NCI-H1048 (cell line): ENCODE results near the gene KCNH2.

Source experiments
- DNase-seq: peaks from one replicate; lab custom pipeline; 2025; lab: John Stamatoyannopoulos, UW

The KCNH2 gene

DNA sequence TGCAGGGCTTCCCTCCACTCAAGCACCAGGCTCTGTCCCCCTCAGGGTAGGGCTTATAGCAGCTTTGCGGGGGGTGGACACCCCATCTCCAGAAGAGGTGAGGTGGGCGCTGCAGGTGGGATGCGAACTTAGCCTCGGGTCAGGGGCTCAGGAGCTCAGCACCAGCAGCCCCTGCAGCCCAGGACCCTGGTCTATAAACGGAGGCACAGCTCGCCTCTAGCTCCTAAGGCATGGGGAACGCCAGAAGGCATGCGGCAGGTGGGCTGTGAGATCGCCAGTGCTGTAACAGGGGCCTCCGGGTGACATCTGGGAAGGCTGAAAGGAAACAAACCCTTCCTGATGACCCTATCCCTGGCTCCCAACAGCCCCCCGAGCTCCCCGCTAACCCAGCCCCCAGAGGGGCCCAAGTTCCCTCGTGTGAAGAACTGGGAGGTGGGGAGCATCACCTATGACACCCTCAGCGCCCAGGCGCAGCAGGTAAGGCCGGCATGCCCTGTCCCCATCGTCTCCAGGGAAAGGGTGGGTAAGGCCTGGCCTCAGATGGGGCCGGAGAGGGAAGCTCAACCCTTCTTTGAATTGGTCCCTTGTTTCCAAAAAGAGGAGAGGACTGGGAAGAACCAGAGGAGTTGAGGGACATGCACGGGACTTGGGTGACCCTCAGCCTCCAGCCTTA lies 16.9 kb upstream of the KCNH2 start:
- DNase-seq = no peak

DNA sequence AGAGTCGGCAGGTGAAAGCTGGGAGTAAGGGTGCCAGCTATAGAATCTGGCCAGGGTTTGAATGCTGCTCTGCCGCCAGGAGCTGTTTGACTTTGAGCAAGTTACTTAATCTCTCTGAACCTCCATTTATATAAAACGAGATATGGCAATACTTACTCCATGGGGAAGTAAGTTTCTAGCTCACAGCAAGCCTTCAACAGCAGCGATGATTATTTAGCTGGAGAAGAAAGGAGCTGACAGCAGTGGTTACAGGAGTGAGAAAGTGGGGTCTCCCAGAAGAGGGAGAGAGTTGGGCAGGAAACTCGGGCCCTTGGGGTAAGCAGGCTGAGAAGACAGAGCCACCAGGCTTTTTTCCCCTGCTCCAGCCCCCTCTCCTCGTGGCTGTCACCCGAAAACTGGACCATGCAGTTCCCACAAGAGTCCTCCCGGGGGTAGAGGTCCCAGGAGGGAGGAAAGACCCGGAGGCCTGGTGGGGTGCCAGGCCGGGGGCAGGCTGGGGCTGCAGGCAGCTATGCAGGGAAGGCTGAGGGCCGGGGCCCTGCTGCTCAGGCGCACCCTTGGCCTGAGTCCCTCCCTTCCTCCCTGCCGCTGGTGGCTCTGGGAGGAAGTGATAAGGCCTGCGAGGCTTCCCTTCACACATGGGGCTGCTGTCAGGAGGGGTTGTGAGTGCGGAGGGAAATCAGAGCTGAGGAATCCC lies 16.2 kb upstream of the KCNH2 start:
- DNase-seq = no peak

- DNase-seq = no peak
These were observed 15.4 kb upstream of the KCNH2 start for GRCh38 chr7:150993511-150993910.

DNA sequence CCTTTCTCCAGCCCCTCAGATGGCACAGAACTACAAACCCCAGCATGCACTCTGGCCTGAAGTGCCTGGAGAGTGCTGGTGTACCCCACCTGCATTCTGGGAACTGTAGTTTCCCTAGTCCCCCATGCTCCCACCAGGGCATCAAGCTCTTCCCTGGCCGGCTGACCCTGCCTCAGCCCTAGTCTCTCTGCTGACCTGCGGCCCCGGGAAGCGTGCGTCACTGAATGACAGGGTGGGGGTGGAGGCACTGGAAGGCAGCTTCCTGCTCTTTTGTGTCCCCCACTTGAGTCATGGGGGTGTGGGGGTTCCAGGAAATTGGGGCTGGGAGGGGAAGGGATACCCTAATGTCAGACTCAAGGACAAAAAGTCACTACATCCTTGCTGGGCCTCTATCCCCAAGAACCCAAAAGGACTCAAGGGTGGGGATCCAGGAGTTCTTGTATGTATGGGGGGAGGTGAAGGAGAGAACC lies 14.7 kb upstream of the KCNH2 start:
- no peak for DNase-seq

- DNase-seq = no peak
These were observed 14.0 kb upstream of the KCNH2 start for GRCh38 chr7:150992051-150992640.

DNA sequence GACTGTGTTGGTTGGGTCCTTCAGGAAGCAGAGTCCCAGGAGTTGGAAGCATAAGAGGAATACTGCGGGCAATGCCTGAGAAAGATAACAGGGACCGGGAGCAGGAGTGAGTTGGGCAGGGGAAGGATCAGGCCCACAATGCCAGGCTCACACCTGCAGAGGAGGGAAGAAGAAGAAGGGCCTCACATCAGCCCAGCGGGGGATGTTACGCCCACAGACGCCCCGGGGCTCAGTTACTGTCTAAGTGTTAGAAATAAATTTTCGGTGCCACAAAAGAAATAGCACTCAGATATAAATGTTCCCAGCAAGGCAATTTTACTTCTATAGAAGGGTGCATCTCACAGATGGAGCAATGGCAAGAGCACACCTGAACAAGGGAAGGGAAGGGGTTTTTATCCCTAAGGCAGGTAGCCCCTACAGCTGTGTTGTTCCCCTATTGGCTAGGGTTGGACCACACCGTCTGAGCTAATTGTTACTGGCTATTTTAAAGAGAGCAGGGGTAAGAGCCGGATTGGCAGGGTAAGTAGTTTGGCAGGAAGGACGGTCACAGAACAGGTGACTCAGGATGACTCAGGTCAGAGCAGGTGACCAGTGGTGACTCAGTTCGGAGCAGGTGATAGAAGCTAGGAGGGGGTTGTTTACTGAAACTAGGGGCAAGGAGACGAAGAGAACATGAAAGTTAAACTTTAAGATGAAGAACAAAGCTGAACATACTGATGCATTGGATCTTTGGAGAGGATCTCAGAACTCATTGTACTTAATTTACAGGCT lies 12.5 kb upstream of the KCNH2 start, which contains the start of gene NOS3:
TSS of gene NOS3 (plus strand) at position 602 of the 771 bp plus-strand sequence. CDS start 2,787 bp downstream, outside the sequence.
- no peak for DNase-seq

DNA sequence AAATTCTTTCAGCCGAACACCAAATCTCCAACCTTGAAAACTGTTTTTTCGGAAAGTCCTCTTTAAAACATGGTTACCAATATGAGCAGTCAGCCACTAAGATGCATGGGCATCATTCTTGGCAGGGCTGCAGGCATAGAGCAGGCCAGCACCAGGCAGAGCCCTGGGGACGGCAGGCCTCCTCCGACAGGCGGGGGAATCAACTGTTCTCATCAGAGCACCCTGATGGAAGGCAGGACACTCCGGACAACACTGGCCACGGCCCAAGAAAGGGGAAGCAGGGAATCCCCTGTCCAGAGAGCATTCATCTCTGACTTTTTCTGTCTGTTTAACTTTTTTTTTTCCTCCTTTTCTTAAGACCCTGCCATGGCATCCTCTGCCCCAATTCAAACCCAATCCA lies 11.3 kb upstream of the KCNH2 start:
- no peak for DNase-seq

DNA sequence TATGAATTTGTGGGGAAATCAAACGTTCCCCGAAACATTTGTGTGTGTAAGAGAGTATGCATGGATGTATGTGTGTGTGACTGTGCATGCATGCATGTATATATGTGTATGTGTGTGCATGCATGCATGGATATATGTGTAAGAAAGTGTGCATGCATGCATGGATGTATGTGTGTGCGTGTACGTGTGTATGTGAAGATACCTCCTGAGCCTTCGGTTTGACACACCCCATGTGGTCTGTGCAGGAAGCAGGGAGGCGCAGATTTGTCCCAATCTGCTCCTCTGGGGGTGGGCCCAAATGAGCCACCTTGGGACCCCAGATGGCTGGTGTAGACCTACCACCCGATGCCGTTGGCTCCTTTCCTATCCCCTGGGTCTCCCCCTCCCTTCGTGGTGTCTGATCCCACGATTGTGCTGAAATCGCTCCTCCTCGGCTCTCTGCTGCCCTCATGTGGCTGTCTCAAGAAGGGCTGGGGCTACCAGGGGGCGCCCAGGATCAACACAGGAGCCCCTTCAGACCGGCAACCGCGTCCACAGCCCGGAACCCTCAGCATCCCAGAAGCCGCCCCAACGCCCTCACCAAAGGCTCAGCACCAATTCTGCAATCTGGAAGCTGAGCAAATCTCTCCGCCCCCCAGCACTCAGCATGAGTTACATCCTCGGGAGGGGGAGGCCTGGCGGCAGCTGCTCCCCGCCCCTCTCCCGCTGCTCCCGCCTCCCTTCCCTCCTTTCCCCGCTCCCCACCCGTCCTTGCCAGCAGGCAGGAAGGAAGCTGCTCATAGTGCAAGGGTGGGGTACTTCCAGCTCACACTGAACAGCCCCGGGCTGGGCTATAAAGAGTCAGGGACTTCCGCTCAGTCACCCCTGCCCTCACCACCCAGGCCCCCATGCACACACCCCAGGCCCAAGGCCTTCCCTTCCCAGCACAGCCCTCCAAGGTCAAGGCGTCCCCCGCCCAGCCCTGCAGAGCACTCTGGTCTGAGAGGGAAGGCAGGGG lies 10.4 kb upstream of the KCNH2 start:
- DNase-seq = peak; percentile 11

- DNase-seq = no peak
These were observed 8.4 kb upstream of the KCNH2 start for GRCh38 chr7:150986556-150986955.

DNA sequence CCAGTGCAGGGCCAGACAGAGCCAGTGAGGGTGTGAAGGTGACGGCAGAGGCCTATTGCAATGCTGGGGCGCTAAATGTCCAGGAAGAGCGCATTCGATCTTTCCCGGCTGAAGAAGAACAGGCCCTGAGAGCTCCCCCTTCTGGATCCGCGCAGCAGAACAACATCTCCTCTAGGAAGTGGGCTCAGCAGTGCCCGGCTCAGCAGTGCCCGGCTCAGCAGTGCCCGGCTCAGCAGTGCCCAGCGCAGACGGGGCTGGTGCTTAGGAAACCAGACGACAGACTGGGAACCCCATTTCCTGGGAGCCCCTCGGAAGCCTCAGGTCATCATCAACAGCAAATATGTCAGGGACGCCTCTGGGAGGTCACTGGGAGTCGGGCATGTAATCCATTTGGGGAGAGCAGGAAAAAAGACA lies 8.0 kb upstream of the KCNH2 start:
- peak; percentile 11 for DNase-seq

DNA sequence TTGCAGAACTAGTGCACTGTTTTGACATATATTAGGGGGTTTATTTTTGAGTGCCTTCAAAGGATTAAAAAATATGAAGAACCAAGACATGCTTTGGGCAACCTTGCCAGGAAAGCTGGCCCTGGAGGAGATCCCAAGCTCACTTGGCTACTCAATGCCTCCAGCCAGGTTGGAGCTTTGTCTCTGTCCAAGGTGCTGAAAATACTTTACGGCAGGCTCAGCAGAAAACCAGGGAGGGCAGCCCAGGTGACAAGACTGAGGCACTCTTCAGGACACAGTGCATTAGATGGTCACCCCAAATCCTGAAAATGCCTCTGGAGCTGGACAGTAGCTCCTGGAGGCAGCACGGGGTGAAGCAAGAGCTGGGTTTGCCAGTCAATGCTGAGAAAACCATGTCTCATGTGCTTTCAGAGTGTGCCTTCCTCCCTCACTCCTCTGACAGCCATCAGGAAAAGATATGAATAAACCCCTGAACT lies 5.8 kb upstream of the KCNH2 start:
- DNase-seq = no peak

- DNase-seq = no peak
These were observed 4.2 kb upstream of the KCNH2 start for GRCh38 chr7:150982351-150982750.

GRCh38 chr7:150981644-150982043 lies 3.5 kb upstream of the KCNH2 start:
- DNase-seq = no peak

DNA sequence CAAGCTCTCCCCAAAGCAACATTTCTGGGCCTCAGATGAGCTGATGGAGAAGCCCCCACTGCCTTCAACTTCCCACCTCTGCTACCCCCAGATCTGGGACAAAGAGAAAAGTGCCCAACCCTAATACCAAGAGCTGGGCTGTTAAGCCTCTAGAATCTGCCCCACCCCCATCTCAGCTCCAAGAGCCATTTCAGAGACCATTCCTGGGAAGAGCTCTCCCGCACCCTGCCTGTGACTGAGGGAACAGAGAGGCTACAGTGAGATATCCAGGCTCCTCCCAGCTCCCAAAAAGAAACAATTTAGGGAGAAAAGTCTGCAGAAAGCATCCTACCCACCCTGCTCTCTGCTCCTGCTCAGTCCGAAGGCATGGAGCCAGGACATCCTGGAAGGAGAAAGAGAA lies 2.5 kb upstream of the KCNH2 start:
- DNase-seq = no peak

DNA sequence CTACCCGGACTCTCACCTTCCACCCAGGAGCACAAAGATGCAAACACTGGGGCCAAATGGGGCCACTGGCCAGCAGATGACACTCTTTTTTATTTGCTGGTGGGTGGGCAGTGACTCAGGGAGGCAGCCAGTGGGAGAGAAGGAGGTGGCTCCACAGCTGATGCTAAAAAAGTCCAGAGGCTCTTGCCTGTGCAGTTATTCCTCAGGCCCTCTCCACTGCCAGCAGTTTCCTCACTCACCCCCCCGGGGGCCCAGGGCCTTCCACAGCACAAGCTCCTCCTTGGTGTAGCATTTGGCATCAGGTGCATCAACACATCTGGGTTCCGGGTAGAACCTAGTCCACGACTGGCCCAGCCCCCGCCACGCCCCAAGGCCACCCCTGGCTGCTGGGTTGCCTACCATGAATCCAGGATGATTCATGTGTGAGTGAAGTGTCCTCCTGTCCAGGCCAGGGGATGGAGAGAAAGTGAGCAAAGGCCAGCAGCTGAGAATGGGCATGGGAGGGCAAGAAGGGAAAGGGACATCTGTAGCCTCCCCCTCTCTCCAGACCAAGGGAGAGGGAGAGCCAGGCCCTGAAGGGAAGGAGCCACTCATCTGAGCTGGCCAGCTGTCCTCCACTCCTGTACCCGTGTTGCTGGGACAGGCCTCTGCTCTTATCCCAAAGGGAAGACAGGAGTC lies 1.7 kb upstream of the KCNH2 start:
- no peak for DNase-seq

- DNase-seq = no peak
These were observed 567 bp downstream of the KCNH2 start for GRCh38 chr7:150977382-150978125.

DNA sequence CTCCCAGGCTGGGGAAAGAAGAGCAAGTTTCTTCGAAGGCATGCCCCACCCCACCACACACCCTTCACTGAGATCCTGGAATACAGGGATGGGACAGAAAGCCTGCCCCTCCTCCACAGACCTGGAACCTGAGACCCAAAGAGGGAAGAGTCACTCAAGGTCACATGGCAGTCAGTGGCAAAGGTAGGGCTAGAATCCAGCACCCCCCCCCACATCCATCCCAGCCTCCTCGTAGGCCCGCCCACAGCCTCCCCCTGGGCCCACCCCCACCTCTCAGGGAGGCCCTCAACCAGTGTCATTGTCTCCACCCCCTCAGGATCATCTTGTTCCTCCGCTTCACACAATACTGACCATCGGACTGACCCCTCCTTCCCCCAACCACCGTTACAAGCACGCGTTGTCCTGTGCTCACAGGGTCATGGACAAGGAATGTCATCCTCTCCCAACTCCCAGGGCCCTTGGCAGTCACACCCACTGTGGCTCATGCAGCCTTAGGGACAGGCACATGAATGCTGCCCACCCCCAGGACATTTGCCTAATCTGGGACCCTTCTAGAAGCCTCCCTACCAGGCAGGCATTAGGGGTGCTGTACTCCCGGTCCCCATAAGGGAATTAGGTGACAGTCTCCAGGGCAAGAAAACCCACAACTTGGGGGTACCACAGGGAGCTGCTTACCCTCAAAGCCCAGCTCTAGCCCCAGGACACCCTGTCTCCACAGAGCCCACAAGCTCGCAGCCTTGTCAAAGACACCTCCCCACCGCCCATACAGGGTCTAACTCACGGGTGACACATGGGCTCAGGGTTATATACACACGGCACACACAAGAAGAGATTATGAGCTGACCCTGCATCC lies 1.4 kb downstream of the KCNH2 start:
- DNase-seq = no peak

DNA sequence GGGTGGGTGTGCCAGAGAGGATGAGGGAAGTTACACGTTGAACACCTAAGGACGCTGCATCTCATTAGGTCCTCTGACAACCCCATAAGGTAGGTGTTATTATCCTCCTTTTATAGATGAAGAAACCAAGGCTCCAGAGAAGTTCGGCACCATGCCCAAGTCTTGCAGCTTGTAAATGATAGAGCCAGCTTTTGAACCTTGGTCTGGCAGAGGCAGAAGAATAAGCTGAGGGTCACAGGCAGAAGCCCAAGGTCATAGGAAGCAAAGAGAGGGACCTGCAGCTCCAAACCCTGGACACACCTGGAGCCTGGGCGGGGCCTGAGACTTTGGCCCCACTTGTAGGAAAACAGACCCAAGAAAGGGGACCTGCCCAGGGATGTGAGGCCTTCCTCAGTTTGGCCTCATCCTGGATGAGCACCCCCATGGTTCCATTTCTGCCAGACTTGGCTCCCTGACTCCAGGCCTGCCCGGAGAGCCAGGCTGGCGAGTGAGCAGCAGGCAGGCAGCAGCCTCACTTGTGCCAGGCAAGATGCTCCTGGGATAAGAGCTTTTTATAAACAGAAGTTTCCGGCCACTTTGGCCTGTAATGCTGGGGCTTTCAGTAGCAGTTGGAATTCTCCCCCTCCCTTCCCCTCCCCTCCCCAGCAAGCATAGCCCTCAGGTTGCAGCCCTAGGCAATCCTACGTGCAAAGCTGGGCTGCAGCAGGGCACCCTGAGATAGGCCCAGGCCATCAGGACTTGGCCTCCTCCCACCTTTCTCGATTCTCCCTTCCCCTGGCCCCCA lies 2.4 kb downstream of the KCNH2 start:
- no peak for DNase-seq
